ENCODE results near the gene CADM2.

Gene CADM2

GRCh38 chr3:85003479-85003878, 44.7 kb downstream of the CADM2 start:
- H3K4me1 Mint-ChIP-seq = no peaks in the 10 kb centered on the region
- no peak for ATAC-seq (replicated peaks)
- no peak overlapping the region for H3K4me3 Mint-ChIP-seq
- no peaks in the 10 kb centered on the region for H3K9me3 Mint-ChIP-seq
- H3K36me3 Mint-ChIP-seq = no peaks in the 10 kb centered on the region
- H3K27ac Mint-ChIP-seq = no peak overlapping the region
- no peaks in the 10 kb centered on the region for H3K27me3 Mint-ChIP-seq
- DNase-seq = no peak

GRCh38 chr3:85004147-85004546, 45.4 kb downstream of the CADM2 start:
- Mint-ChIP-seq H3K27me3 (no peaks in the 10 kb centered on the region), H3K4me3 (no peak overlapping the region), H3K36me3 (no peaks in the 10 kb centered on the region), H3K9me3 (no peaks in the 10 kb centered on the region), H3K4me1 (no peaks in the 10 kb centered on the region), H3K27ac (no peak overlapping the region)
- DNase-seq = no peak
- no peak for ATAC-seq (replicated peaks)

- H3K9me3 Mint-ChIP-seq = no peaks in the 10 kb centered on the region
Measured at GRCh38 chr3:85005946-85006345, 47.2 kb downstream of the CADM2 start.

GRCh38 chr3:85007195-85008094, 48.7 kb downstream of the CADM2 start:
- H3K27me3 Mint-ChIP-seq = no peaks in the 10 kb centered on the region
- no peak overlapping the region for H3K27ac Mint-ChIP-seq
- ATAC-seq (replicated peaks) (no peak), DNase-seq (no peak)
- no peaks in the 10 kb centered on the region for H3K9me3 Mint-ChIP-seq
- H3K36me3 Mint-ChIP-seq = no peaks in the 10 kb centered on the region
- no peaks in the 10 kb centered on the region for H3K4me1 Mint-ChIP-seq
- no peak overlapping the region for H3K4me3 Mint-ChIP-seq

More at GRCh38 chr3:85005946-85006345, 47.2 kb downstream of the CADM2 start:
- ATAC-seq (replicated peaks) = no peak
- H3K27ac Mint-ChIP-seq = no peak overlapping the region
- no peaks in the 10 kb centered on the region for H3K27me3 Mint-ChIP-seq
- no peak for DNase-seq
- no peak overlapping the region for H3K4me3 Mint-ChIP-seq
- no peaks in the 10 kb centered on the region for H3K36me3 Mint-ChIP-seq
- no peaks in the 10 kb centered on the region for H3K4me1 Mint-ChIP-seq

- DNase-seq (no peak), ATAC-seq (replicated peaks) (no peak)
- Mint-ChIP-seq H3K27ac (no peak overlapping the region), H3K9me3 (no peaks in the 10 kb centered on the region), H3K4me3 (no peak overlapping the region), H3K4me1 (no peaks in the 10 kb centered on the region), H3K36me3 (no peaks in the 10 kb centered on the region), H3K27me3 (no peaks in the 10 kb centered on the region)
Measured at GRCh38 chr3:85020828-85021227, 62.0 kb downstream of the CADM2 start.

- H3K27ac Mint-ChIP-seq = no peak overlapping the region
- no peak for ATAC-seq (replicated peaks)
- peaks cover 0 to 3% of the 10 kb centered on the region in 2 donors for H3K9me3 Mint-ChIP-seq
- H3K27me3 Mint-ChIP-seq = no peaks in the 10 kb centered on the region
- H3K4me1 Mint-ChIP-seq = no peaks in the 10 kb centered on the region
- no peak for DNase-seq
- no peak overlapping the region for H3K4me3 Mint-ChIP-seq
- H3K36me3 Mint-ChIP-seq = no peaks in the 10 kb centered on the region
Measured at GRCh38 chr3:85030052-85030451, 71.3 kb downstream of the CADM2 start.

GRCh38 chr3:85037203-85037602, 78.4 kb downstream of the CADM2 start:
- Mint-ChIP-seq H3K27ac (no peak overlapping the region), H3K36me3 (no peaks in the 10 kb centered on the region), H3K27me3 (no peaks in the 10 kb centered on the region), H3K9me3 (peaks cover 0 to 1% of the 10 kb centered on the region in 2 donors), H3K4me1 (no peaks in the 10 kb centered on the region), H3K4me3 (no peak overlapping the region)
- DNase-seq (no peak), ATAC-seq (replicated peaks) (no peak)

- Mint-ChIP-seq H3K4me3 (no peak overlapping the region), H3K9me3 (peaks cover 0 to 3% of the 10 kb centered on the region in 2 donors), H3K36me3 (no peaks in the 10 kb centered on the region), H3K27me3 (no peaks in the 10 kb centered on the region), H3K4me1 (no peaks in the 10 kb centered on the region), H3K27ac (no peak overlapping the region)
- ATAC-seq (replicated peaks) (no peak), DNase-seq (no peak)
Measured at GRCh38 chr3:85041001-85041400, 82.2 kb downstream of the CADM2 start.

GRCh38 chr3:85041562-85042055, 82.8 kb downstream of the CADM2 start:
- H3K36me3 Mint-ChIP-seq = no peaks in the 10 kb centered on the region
- no peaks in the 10 kb centered on the region for H3K4me1 Mint-ChIP-seq
- no peak overlapping the region for H3K27ac Mint-ChIP-seq
- ATAC-seq (replicated peaks) (no peak), DNase-seq (no peak)
- no peak overlapping the region for H3K4me3 Mint-ChIP-seq
- H3K27me3 Mint-ChIP-seq = no peaks in the 10 kb centered on the region
- peaks cover 0 to 3% of the 10 kb centered on the region in 2 donors for H3K9me3 Mint-ChIP-seq

GRCh38 chr3:85050821-85051220, 92.0 kb downstream of the CADM2 start:
- Mint-ChIP-seq H3K4me3 (no peak overlapping the region), H3K36me3 (no peaks in the 10 kb centered on the region), H3K27me3 (no peaks in the 10 kb centered on the region), H3K9me3 (no peaks in the 10 kb centered on the region), H3K4me1 (no peaks in the 10 kb centered on the region), H3K27ac (no peak overlapping the region)
- DNase-seq = no peak
- ATAC-seq (replicated peaks) = no peak

GRCh38 chr3:85051786-85052185, 93.0 kb downstream of the CADM2 start:
- Mint-ChIP-seq H3K27me3 (no peaks in the 10 kb centered on the region), H3K27ac (no peak overlapping the region)

GRCh38 chr3:85053626-85054025, 94.8 kb downstream of the CADM2 start:
- Mint-ChIP-seq H3K36me3 (no peaks in the 10 kb centered on the region), H3K27ac (no peak overlapping the region), H3K4me3 (no peak overlapping the region), H3K9me3 (no peaks in the 10 kb centered on the region), H3K4me1 (no peaks in the 10 kb centered on the region), H3K27me3 (no peaks in the 10 kb centered on the region)
- ATAC-seq (replicated peaks) = no peak
- DNase-seq = no peak

More at GRCh38 chr3:85051786-85052185, 93.0 kb downstream of the CADM2 start:
- Mint-ChIP-seq H3K9me3 (no peaks in the 10 kb centered on the region), H3K4me3 (no peak overlapping the region), H3K36me3 (no peaks in the 10 kb centered on the region), H3K4me1 (no peaks in the 10 kb centered on the region)
- no peak for DNase-seq
- no peak for ATAC-seq (replicated peaks)

GRCh38 chr3:85054579-85054978, 95.8 kb downstream of the CADM2 start:
- H3K4me3 Mint-ChIP-seq = no peak overlapping the region
- H3K4me1 Mint-ChIP-seq = no peaks in the 10 kb centered on the region
- no peak overlapping the region for H3K27ac Mint-ChIP-seq
- ATAC-seq (replicated peaks) (no peak), DNase-seq (no peak)
- no peaks in the 10 kb centered on the region for H3K9me3 Mint-ChIP-seq
- H3K27me3 Mint-ChIP-seq = no peaks in the 10 kb centered on the region
- no peaks in the 10 kb centered on the region for H3K36me3 Mint-ChIP-seq

- Mint-ChIP-seq H3K4me1 (no peaks in the 10 kb centered on the region), H3K4me3 (no peak overlapping the region), H3K27me3 (no peaks in the 10 kb centered on the region), H3K9me3 (no peaks in the 10 kb centered on the region), H3K27ac (no peak overlapping the region), H3K36me3 (no peaks in the 10 kb centered on the region)
- ATAC-seq (replicated peaks) (no peak), DNase-seq (no peak)
Measured at GRCh38 chr3:85068911-85069310, 110.1 kb downstream of the CADM2 start.

- no peaks in the 10 kb centered on the region for H3K4me1 Mint-ChIP-seq
- H3K27me3 Mint-ChIP-seq = no peaks in the 10 kb centered on the region
- no peaks in the 10 kb centered on the region for H3K9me3 Mint-ChIP-seq
- no peak for ATAC-seq (replicated peaks)
- DNase-seq = no peak
- H3K4me3 Mint-ChIP-seq = no peak overlapping the region
- H3K36me3 Mint-ChIP-seq = no peaks in the 10 kb centered on the region
- H3K27ac Mint-ChIP-seq = no peak overlapping the region
Measured at GRCh38 chr3:85074003-85074402, 115.2 kb downstream of the CADM2 start.
